Lower leg skin (tissue), 4 donors: ENCODE data around the gene TBC1D21. TPM values are rescaled to one million over a fixed set of nuclear protein-coding genes. Genes with fewer than 3 reads are reported as not detected.

ENCODE experiments used
- DNase-seq, 2 donors: peaks; one replicate each; pipeline ENCODE4 v3.0.0-alpha.2; 2019; ENCODE audit warnings: low spot score in 2 of 2
- H3K4me3 ChIP-seq: fragments of 200-600 bp; sonication (generic); 2 replicates; pipeline ENCODE4 v1.5.1; 2017; ENCODE audit warnings: mild to moderate bottlenecking, low read depth; ENCODE audit not compliant: poor library complexity, severe bottlenecking
- CTCF ChIP-seq, 3 donors: fragments of 450-650 bp; IDR thresholded peaks; one replicate each; pipeline ENCODE4 v1.5.1; 2016; ENCODE audit warnings: antibody characterized with exemption in 3 of 3, mild to moderate bottlenecking in 3 of 3, moderate library complexity in 2 of 3
- POLR2A ChIP-seq, 2 donors: fragments of 450-650 bp; IDR thresholded peaks; one replicate each; pipeline ENCODE4 v1.6.1; 2016 to 2017; ENCODE audit warnings: antibody characterized with exemption in 2 of 2, mild to moderate bottlenecking in 1 of 2, moderate library complexity in 1 of 2
- WGBS, 2 donors: methylation state at CpG; one replicate each; pipeline ENCODE4 v1.1.5; 2018; 5-methylcytosine and 5-hydroxymethylcytosine counted together
- intact Hi-C: fragments of 100-400 bp; cut with DNase I; formaldehyde crosslinking; loops from one replicate; pipeline ENCODE4 v1.15.0; 2023; ENCODE audit warnings: low total_unique reads
- total RNA-seq, 4 donors: library from RNA; depleted of rRNA; stranded (reverse); fragments of >200 nt; gene quantifications; one replicate each; pipeline ENCODE4 v1.1.0, GENCODE V29; 2016

Gene TBC1D21
- total RNA-seq, 4 donors from 2014 or later: not detected

GRCh38 chr15:73867956-73868355 lies 5.4 kb upstream of the TBC1D21 start:
- TF ChIP-seq POLR2A (IDR thresholded peaks at IDR 0.05) (no peak), CTCF (IDR thresholded peaks at IDR 0.05) (no peak)
- no peak overlapping the region for H3K4me3 ChIP-seq
- 72% methylated on average over 2 of the region's 2 CpGs for WGBS, 2 donors
- peak in 1 of 2 donors; percentile 45 for DNase-seq
- intact Hi-C loops: no loop called here

GRCh38 chr15:73869216-73869995 lies 4.0 kb upstream of the TBC1D21 start:
- no peak overlapping the region for H3K4me3 ChIP-seq
- TF ChIP-seq POLR2A (IDR thresholded peaks at IDR 0.05): no peak
- TF ChIP-seq CTCF (IDR thresholded peaks at IDR 0.05): no peak
- WGBS, 2 donors: 72 to 84% methylated on average over 6 of the region's 6 CpGs
- intact Hi-C loops: no loop called here
- peak in 1 of 2 donors; percentile 61 for DNase-seq

GRCh38 chr15:73870700-73871408 lies 2.5 kb upstream of the TBC1D21 start:
- H3K4me3 ChIP-seq: no peak overlapping the region
- 44 to 45% methylated on average over 17 of the region's 17 CpGs for WGBS, 2 donors
- DNase-seq: peak; percentile 25 to 86
- TF ChIP-seq CTCF (IDR thresholded peaks at IDR 0.05) (no peak), POLR2A (IDR thresholded peaks at IDR 0.05) (no peak)
- intact Hi-C loops: no loop called here

GRCh38 chr15:73872346-73872745 lies 1.0 kb upstream of the TBC1D21 start:
- intact Hi-C loops: no loop called here
- WGBS, 2 donors: 62 to 71% methylated on average over 5 of the region's 5 CpGs
- no peak for TF ChIP-seq CTCF (IDR thresholded peaks at IDR 0.05)
- TF ChIP-seq POLR2A (IDR thresholded peaks at IDR 0.05): no peak
- no peak overlapping the region for H3K4me3 ChIP-seq
- DNase-seq: no peak

GRCh38 chr15:73873889-73874511 lies 636 bp downstream of the TBC1D21 start:
- no peak overlapping the region for H3K4me3 ChIP-seq
- 36 to 38% methylated on average over 6 of the region's 6 CpGs for WGBS, 2 donors
- TF ChIP-seq POLR2A (IDR thresholded peaks at IDR 0.05) (no peak), CTCF (IDR thresholded peaks at IDR 0.05) (peak in 1 of 3 donors; percentile 15)
- DNase-seq: no peak
- intact Hi-C loops: no loop called here
